HG03097 (cell line): Measurements from ENCODE around the gene STOML2.
A peak's percentile ranks its signal among the peaks of the same experiment; 100 is the strongest.

Experiments
- ATAC-seq: cut with Tn5 transposase; IDR thresholded peaks from one replicate; pipeline ENCODE4 v1.9.1; 2021; ENCODE audit not compliant: unreplicated experiment, low FRiP score

Gene STOML2

DNA sequence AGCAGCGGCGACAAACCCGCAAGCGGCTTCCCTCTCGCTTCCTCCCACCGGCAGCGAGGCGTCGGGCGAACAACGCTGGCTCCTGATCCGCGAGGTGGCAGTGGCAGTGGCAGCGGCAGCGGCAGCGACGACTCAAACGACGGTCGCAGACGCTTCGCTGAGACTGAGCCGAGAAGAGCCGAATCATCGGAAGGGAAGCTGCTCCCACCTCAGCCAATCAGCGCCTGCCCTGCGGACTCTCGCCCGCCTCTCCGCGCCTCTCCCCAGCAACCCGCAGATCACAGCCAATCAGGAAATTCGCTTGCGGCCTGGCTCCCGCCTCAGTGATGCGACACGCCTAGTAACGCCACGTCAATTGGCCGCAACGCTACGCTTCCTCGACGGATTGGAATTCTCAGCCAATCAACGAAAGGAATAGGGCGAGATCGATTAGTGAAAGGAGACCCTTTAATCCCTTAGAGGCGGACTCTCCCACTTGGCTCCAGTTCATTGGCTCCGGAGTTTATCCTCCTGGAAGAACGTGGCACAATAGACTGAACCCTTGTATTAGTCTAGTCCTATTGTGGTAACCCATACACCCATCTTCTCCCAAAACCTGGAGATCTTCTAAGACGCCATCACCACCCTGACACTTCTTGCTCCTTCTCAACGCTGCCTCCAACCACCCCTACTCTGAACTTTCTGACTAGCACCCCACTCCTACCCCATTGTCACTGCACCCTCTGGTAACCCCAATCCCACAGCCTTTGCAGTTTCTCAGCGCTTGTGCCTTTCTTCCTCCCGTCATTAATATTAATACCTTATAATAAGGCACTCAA, 30.3 kb downstream of the STOML2 start, which contains the start of gene VCP:
TSS of gene VCP (minus strand) at position 165 of the 818 bp plus-strand sequence. CDS start 272 bp downstream, outside the sequence.
- peak; percentile 79 for ATAC-seq

DNA sequence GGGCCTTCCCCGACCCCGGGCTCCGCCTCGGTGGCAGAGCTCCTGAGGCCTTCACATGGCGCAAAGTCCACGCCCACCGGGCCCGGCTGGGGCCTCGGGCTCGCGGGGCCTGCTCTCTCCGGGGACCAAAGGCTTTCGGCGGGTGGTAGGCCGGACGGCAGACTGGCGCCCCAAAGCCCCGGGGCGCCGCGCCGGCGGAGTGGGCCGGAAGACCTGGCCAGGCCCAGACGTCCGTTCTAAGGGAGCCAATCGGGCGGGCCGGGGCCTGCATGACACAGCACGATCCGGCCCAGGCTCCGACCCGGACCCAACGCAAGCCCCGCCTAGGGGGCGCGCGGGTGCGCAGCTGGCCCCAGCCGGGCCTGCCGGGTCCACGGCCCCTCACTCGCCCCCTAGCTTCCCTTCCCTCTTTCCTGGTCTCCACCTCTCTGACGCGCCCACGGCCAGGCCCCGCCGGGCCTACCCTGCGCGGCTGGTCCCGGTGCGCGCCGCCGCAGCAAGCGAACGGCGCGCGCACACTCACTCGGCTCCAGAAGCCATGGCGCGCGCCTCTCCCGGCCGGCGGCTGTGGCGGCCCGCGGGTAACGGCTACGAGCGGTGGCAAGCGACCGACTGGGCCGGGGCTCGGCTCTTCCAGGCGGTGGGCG, 31.0 kb downstream of the STOML2 start:
- ATAC-seq: peak; percentile 52

DNA sequence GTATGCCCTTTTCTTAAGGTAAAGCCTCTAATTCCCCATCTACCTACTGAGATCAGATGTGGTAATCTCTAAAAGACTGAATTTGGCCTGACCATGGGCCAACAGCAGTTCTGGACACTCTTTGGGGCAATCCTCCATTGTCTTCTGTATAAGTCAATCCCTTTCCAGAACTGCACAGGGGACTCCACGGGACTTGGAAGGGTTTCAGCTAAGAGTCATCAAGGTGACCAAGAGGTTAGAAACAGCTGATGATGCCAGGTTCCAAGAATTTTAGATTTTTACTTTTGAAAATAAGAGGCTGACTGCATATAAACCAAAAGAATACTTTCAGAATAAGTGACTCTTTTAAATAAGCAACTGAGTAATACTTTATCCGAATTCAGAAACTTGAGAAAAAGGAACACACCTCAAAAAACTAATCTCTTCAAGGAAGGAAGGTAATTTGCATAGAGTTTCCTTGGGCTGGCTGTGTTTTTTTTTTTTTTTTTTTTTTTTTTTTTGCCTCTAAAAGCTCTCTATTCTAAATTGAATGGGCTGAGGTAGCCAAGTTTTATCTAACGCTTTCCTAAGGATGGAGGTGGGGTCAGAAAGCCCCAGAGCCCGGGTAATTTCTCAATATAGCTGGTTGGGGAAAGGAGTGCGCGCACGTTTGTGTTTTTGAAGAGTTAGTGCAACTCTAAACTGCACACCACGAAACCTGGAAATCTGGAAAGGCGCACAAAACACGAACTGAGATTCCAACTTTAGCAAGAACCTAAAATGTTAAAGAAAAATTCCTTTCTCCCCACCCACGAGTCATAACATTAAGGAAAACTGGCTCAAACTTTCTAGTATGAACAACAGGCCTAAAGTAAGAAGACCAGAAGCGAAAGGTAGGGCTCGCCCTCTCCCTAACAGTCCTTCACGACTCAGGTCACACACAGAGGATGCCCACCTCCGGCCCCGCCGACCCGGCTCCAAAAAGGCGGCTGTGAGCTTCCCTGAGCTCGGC, 31.8 kb downstream of the STOML2 start:
- no peak for ATAC-seq

DNA sequence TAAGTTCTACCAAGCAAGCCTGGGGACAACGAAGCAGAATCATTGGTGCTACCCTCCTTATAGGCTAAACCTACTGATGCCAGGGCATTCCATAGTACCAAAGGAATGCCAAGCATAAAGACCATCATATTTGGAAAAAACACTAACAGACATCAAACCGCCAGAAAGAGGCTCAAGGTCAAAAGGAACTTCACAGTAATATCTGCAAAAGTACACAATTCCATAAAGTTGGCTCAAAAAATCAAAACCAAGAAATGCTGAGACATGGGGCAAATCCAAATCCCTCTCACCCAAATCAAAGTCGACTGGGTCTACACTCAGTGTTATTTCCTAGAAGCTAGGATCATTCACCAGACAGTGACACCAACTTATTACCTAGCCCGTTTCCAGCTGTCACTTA, 33.9 kb downstream of the STOML2 start:
- no peak for ATAC-seq

DNA sequence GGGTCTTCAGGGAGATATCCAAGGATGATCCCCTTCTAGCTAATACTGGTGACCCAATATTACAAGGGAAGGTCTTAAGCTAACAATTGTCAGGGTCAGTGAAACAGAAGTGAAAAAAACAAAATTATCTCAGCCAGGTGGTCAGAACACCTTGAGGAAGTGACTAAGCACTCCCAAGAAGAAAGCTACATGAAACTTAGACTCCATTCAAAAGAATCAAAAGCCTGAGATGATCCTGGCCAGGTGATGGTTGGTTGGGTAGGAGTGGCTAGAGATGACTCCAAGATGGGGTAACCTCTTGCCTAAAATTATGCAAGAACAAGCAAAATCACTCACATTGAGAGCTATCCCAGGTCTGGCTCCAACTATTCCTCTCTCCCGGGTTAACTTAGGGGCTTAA, 35.9 kb downstream of the STOML2 start:
- ATAC-seq: no peak

DNA sequence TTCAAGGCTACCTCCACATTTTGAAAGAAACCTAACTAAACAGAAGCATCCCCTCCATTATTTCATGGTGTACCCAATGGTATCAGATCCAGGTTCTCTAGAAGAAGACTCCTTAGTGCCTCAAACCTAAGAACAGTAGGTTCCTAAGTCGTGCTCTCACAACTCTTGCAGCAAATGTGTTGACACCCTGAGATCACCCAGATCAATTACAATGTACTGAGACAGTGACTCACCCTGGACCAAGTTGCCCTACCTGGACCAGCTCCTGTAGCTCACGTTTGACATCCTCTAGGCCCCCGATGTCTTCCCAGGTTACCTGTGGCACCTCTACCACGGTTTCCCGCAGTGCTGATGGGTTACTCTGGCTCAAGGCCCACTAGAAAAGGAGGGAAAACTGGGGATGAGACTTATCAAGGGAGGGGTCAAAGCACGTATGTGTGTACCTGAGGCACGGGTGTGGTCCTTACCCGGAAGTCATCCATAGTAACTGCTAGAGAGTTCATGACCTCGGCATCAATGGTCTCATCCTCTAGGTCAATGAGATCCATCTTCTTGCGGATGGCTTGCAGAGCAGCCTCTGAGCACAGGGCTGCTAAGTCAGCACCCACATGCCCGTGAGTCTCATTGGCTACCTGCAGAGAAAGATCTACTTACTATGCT, 42.3 kb downstream of the STOML2 start:
- no peak for ATAC-seq

DNA sequence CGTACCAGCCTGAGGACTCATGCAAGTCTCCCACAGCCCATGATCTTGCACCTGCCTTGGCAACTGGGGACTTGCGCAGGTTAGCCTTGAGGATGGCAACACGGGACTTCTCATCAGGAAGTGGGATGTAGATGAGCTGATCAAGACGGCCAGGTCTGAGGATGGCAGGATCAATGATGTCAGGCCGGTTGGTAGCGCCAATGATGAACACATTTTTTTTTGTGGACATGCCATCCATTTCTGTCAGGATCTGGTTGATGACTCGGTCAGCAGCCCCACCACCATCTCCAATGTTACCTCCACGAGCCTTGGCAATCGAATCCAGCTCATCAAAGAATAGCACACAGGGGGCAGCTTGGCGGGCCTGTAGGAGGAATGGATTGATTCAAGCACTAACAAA, 43.5 kb downstream of the STOML2 start:
- ATAC-seq: no peak

DNA sequence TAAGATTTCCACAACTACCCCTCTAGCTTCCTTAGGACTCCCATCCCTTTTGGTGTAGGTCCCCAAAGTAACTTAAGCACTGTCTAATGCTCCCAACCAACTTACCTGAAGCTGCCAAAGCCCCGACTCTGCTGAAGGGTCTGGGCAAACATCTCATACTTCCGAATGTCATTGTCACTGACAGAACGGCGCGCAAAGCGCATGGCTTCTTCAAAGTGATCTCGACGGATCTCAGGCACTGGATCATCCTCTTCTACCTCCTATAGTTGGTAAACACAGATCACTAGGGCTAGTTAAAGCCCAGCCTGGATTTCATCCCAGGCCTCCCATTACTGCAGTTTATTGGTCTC, 45.7 kb downstream of the STOML2 start:
- no peak for ATAC-seq

DNA sequence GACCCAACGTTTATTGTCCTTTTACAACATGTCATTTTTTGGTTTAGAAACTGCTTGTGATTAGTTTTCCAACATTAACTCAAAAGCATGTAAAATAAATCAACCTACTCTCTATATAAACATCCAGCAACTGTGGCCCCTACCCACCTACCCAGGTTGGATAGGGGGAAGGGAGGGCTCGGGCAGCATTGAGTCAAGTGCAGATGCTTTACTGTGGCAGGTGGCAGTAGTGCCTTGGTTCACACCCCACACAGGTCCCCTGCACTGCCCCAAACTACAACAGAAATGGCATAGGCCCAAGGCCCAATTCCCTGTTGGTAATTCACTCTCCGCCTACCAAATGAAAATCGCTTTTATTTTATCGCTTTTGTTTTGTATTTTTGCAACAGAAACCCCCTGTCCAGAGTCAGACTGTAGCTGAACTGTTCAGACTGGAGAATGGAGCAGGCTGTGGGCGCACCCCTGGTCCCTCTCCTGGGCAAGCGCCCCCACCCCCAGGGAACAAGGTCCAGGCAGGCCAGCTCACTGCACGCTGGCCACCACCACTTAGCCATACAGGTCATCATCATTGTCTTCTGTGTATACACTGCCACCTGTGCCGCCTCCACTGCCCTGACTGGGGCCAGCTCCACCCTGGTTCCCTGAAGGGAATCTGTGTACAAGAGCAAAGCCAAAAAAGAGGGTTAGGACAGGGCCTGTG, 46.2 kb downstream of the STOML2 start:
- ATAC-seq: no peak

DNA sequence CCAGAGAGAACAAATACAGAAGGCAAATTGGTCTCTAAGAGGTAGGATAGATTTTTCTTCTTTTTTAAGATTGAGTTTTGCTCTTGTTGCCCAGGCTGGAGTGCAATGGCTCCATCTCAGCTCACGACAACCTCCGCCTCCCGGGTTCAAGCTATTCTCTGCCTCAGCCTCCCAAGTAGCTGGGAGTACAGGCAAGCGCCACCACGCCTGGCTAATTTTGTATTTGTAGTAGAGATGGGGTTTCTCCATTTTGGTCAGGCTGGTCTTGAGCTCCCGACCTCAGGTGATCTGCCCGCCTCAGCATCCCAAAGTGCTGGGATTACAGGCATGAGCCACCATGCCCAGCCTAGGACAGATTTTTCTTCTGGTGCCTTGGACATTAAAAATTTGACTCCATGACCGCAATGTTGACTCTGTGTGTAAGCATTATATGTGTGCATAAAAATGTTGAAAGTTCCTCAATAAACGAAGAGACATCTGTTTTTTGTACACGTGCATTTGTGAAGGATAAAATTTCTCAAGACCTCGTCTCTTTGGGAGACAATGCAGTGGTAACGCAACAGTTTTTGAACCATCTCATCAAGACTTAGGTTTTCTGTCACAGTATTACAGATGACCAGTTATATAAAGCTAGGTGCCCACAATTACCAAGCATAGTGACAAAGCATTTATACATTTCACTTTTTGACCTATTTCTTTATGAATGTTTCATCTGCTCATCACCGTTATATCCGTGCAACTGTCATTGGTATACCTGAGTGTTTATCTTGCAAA, 47.9 kb downstream of the STOML2 start:
- ATAC-seq: no peak

DNA sequence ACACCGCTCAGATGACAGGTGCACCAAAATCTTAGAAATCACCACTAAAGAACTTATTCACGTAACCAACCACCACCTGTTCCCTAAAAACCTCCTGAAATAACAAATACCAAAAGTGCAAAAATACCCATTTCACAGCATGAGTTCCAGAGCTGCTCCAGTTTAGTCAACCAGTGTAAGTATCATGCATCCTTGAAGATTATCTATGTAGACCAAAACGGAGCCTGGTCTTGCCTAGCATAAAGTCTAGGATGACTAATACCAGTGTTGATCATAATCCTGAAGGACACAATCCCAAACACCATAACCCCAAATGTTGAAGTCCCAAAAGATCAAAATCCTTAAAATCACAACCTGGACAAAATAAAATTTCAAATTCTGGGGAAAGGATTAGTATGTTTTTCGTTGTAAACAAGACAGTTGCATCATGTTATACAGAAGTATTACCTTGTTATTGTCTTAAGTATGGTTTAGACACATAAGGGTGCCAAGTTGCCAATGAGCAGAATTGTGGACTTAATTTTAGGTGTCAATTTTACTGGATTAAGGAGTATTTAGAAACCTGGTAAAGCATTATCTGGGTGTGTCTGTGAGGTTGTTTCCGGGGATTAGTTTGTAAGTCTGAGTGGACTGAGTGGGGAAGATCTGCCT, 48.6 kb downstream of the STOML2 start:
- ATAC-seq: no peak

DNA sequence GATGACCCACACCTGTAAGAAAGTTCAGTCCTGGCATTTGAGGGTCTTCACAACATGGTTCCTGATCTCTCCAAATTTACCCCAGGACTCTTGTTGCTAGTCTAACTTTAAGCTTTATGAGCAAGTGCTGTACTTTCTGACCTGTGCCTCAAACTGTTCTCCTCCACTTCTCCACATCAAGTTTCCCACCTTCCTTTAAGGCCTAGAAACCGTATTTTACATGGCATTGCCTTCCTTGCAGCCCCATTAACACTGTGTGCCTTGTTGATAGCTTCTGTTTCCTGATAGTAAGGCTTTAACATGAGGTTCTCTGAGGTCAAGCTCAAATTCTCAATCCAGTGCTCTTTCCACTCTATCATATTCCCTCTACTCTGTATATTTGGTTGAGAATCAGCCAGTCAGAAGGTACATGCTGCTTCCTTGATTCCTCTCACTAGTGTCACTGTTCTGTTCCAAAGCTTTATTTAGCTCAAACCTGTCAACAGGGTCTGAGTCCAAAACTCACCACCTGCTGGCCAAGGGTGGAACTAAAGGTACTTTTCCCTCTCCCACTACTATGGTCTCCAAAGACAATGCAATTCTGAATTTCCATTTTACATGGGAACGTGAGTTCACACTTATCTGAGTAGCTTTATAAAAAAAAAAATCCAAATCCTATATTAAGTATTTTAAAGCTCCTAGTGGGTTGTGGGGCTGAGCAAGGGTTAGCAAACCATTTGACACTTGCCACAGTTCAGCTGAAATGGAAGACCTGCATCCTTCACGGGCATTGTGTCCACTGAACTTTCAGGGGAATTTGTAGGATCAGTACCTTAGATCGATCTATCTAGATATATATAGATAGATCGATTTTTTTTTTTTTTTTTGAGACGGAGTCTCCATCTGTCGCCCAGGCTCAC, 51.6 kb downstream of the STOML2 start:
- ATAC-seq: no peak
